ENCODE data around the gene TAS1R3. TPM values are rescaled to one million over a fixed set of nuclear protein-coding genes. Genes with fewer than 3 reads are reported as not detected.

TAS1R3 gene
- total RNA-seq, 1 experiment from 2014 or later, result 0.22 TPM

GRCh38 chr1:1347026-1347595 is 16.0 kb downstream of the TAS1R3 start:
- Mint-ChIP-seq H3K9me3 (no peaks in the 10 kb centered on the region), H3K27me3 (ENCODE audit: low read depth) (peaks cover under 1% of the 10 kb centered on the region; the same call in 1 of the 2 replicates), H3K4me1 (peaks cover 10% of the 10 kb centered on the region), H3K27ac (no peak overlapping the region), H3K36me3 (no peaks in the 10 kb centered on the region), H3K4me3 (peak overlapping the region; percentile 70)
- TF ChIP-seq ZNF512 (CRISPR knock-in tag; IDR thresholded peaks at IDR 0.05; ENCODE audit: borderline replicate concordance), result no peak
- no peak for TF ChIP-seq SMAD3 (CRISPR knock-in tag; IDR thresholded peaks at IDR 0.05; ENCODE audit: borderline replicate concordance)
- TF ChIP-seq MYBL2 (CRISPR knock-in tag; IDR thresholded peaks at IDR 0.05), result no peak
- TF ChIP-seq ZNF423 (CRISPR knock-in tag; IDR thresholded peaks at IDR 0.05), result no peak
- no peak for TF ChIP-seq OVOL2 (CRISPR knock-in tag; IDR thresholded peaks at IDR 0.05; ENCODE audit: borderline replicate concordance)
- no peak for TF ChIP-seq ZNF425 (CRISPR knock-in tag; conservative IDR thresholded peaks at IDR 0.05)
- no peak for TF ChIP-seq NR2C2 (CRISPR knock-in tag; IDR thresholded peaks at IDR 0.05)
- TF ChIP-seq NR1H2 (CRISPR knock-in tag; IDR thresholded peaks at IDR 0.05), result no peak
- no peak for TF ChIP-seq ZNF138 (CRISPR knock-in tag; conservative IDR thresholded peaks at IDR 0.05)
- TF ChIP-seq HMGXB4 (CRISPR knock-in tag; IDR thresholded peaks at IDR 0.05), result no peak
- no peak for TF ChIP-seq HMGA2 (CRISPR knock-in tag; IDR thresholded peaks at IDR 0.05)
- TF ChIP-seq IRF2 (CRISPR knock-in tag; IDR thresholded peaks at IDR 0.05; ENCODE audit: borderline replicate concordance, low read depth), result no peak
- no peak for TF ChIP-seq FOXP4 (CRISPR knock-in tag; IDR thresholded peaks at IDR 0.05)
- TF ChIP-seq USF2 (CRISPR knock-in tag; IDR thresholded peaks at IDR 0.05), result no peak
- TF ChIP-seq TEAD1 (CRISPR knock-in tag; IDR thresholded peaks at IDR 0.05), result no peak
- TF ChIP-seq ATF6 (CRISPR knock-in tag; IDR thresholded peaks at IDR 0.05), result no peak
- no peak for TF ChIP-seq ZBTB43 (CRISPR knock-in tag; IDR thresholded peaks at IDR 0.05)
- no peak for TF ChIP-seq ZSCAN18 (CRISPR knock-in tag; IDR thresholded peaks at IDR 0.05)
- TF ChIP-seq ERG (CRISPR knock-in tag; IDR thresholded peaks at IDR 0.05), result no peak
- POLR2A ChIA-PET, result interaction anchor here (0.6 to 1.8 kb wide), 2 partner anchors 9 to 269 kb away, joined by 3 to 5 read pairs; no protein-coding TSS in a partner anchor
- DNase-seq (ENCODE audit: low spot score) (no peak), ATAC-seq (no peak)
- CTCF ChIA-PET, result interaction anchor here (0.6 to 2.3 kb wide), 4 partner anchors 9 to 315 kb away, joined by 3 to 18 read pairs (median 8); no protein-coding TSS in a partner anchor

Data from WTC11 (cell line).